Measurements from ENCODE around the gene TRABD2A.

The TRABD2A gene

DNA sequence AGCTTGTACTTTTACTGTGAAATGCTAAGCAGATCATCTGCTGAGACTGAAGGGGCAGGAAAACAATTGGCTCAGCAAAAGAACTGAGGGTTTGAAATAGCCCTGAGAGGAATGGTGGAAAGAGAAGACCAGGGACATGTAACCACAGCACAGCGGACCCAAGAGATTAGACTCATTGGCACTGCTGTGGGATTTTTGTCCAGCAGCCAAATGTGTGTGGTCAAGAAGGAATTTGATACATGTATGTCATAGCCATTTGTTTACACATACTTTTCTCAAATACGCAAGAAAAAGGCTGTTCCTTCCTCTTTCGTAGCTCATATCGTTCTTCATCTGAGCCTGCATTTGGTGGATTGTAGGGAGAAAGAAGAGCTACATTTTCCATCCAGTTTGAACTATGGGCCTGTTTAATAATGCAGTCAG, 73.8 kb downstream of the TRABD2A start:
- Histone ChIP-seq H3K27ac (no peak overlapping the region), H4K20me1 (ENCODE audit: insufficient read depth) (no peaks in the 10 kb centered on the region), H3K4me3 (IDR thresholded peaks at IDR 0.05; ENCODE audit: insufficient read depth, low read depth, low read length) (no peak overlapping the region), H3K36me3 (ENCODE audit: insufficient read depth) (no peaks in the 10 kb centered on the region), H3K79me2 (ENCODE audit: insufficient read depth, low read depth) (no peaks in the 10 kb centered on the region), H3K4me1 (ENCODE audit: low read depth, poor library complexity, severe bottlenecking) (no peaks in the 10 kb centered on the region), H3K9ac (no peak overlapping the region), H3K4me2 (no peak overlapping the region), H2AFZ (ENCODE audit: low read depth) (no peak overlapping the region), H3K27me3 (ENCODE audit: insufficient read depth, low read depth) (no peaks in the 10 kb centered on the region)
- no peak for TF ChIP-seq CTCF (conservative IDR thresholded peaks at IDR 0.05; ENCODE audit: low read depth, low read length)

DNA sequence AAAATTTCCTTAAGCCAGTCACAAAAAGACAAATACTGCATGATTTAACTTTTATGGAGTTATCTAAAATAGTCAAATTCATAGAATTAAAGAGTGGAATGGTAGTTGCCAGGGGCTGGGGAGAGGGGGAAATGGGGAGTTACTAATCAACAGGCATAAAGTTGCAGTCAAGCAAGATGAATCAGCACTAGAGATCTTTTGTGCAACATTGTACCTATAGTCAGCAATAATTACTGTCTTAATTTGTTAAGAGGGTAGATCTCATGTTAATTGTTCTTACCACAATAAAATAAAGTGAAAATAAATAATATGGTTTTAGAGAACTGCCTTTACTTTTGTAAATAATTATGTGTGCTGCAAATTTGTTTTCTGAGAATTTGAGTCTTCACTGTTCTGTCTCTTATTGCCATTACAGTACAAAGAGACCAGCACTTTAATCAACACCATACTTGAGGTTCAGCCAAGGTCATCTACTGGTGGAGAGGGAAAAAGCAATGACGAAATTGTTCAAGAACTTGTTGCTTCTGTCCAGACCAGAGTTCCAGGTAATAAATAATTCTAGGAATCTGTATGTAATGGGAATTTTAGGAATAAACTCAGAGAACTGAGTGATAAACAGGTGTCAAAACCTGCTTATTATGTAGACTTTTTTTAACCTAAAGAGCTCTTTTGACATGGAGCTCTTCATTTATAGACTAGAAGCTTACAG, 75.5 kb downstream of the TRABD2A start:
- H4K20me1 ChIP-seq (ENCODE audit: insufficient read depth) = no peaks in the 10 kb centered on the region
- no peak overlapping the region for H3K27ac ChIP-seq
- H3K36me3 ChIP-seq (ENCODE audit: insufficient read depth) = no peaks in the 10 kb centered on the region
- H3K4me1 ChIP-seq (ENCODE audit: low read depth, poor library complexity, severe bottlenecking) = peaks cover 10% of the 10 kb centered on the region
- H3K27me3 ChIP-seq (ENCODE audit: insufficient read depth, low read depth) = no peaks in the 10 kb centered on the region
- no peak overlapping the region for H2AFZ ChIP-seq (ENCODE audit: low read depth)
- no peak overlapping the region for H3K9ac ChIP-seq
- H3K79me2 ChIP-seq (ENCODE audit: insufficient read depth, low read depth) = no peaks in the 10 kb centered on the region
- no peak overlapping the region for H3K4me2 ChIP-seq
- no peak overlapping the region for H3K4me3 ChIP-seq (IDR thresholded peaks at IDR 0.05; ENCODE audit: insufficient read depth, low read depth, low read length)
- no peak for TF ChIP-seq CTCF (conservative IDR thresholded peaks at IDR 0.05; ENCODE audit: low read depth, low read length)

DNA sequence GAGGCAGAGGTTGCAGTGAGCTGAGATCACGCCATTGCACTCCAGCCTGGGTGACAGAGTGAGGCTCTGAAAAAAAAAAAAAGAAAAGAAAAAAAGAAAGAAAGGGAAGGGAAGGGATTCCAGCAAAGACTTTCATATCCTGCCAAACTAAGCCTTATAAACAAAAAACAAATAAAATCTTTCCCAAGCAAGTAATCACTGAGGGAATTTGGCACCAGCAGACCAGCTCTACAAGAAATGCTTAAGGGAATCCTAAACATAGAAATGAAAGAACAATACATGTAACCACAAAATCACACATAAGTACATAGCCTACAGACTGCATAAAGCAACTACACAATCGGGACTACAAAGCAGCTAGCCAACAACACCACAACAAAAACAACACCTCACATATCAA, 79.1 kb downstream of the TRABD2A start:
- H4K20me1 ChIP-seq (ENCODE audit: insufficient read depth) = no peaks in the 10 kb centered on the region
- no peaks in the 10 kb centered on the region for H3K79me2 ChIP-seq (ENCODE audit: insufficient read depth, low read depth)
- H3K36me3 ChIP-seq (ENCODE audit: insufficient read depth) = no peaks in the 10 kb centered on the region
- no peak overlapping the region for H3K9ac ChIP-seq
- no peak overlapping the region for H3K4me3 ChIP-seq (IDR thresholded peaks at IDR 0.05; ENCODE audit: insufficient read depth, low read depth, low read length)
- H2AFZ ChIP-seq (ENCODE audit: low read depth) = no peak overlapping the region
- peaks cover 23% of the 10 kb centered on the region for H3K4me1 ChIP-seq (ENCODE audit: low read depth, poor library complexity, severe bottlenecking)
- no peaks in the 10 kb centered on the region for H3K27me3 ChIP-seq (ENCODE audit: insufficient read depth, low read depth)
- H3K27ac ChIP-seq = no peak overlapping the region
- no peak for TF ChIP-seq CTCF (conservative IDR thresholded peaks at IDR 0.05; ENCODE audit: low read depth, low read length)
- H3K4me2 ChIP-seq = no peak overlapping the region

GRCh38 chr2:84800194-84800805, 80.6 kb downstream of the TRABD2A start:
- Histone ChIP-seq H3K79me2 (ENCODE audit: insufficient read depth, low read depth) (no peaks in the 10 kb centered on the region), H3K36me3 (ENCODE audit: insufficient read depth) (no peaks in the 10 kb centered on the region), H2AFZ (ENCODE audit: low read depth) (peak overlapping the region; percentile 38), H3K9ac (peak overlapping the region; percentile 16; the same call in 1 of the 2 replicates), H3K27me3 (ENCODE audit: insufficient read depth, low read depth) (no peaks in the 10 kb centered on the region), H4K20me1 (ENCODE audit: insufficient read depth) (no peaks in the 10 kb centered on the region), H3K4me3 (IDR thresholded peaks at IDR 0.05; ENCODE audit: insufficient read depth, low read depth, low read length) (no peak overlapping the region), H3K27ac (peak overlapping the region; percentile 28; the same call in 1 of the 2 replicates), H3K4me2 (peak overlapping the region; percentile 66), H3K4me1 (ENCODE audit: low read depth, poor library complexity, severe bottlenecking) (peaks cover 23% of the 10 kb centered on the region)
- no peak for TF ChIP-seq CTCF (conservative IDR thresholded peaks at IDR 0.05; ENCODE audit: low read depth, low read length)

All from KMS-11 (cell line).